ENCODE results near the gene PHC3. TPM values are rescaled to one million over a fixed set of nuclear protein-coding genes. Genes with fewer than 3 reads are reported as not detected.
"Not testable (repeated sequence)": the region's sequence is repeated elsewhere in the genome, so short reads cannot be mapped to it uniquely, and the experiment has no call there.

PHC3 gene
- polyA plus RNA-seq, 1 donor, result 26.6 TPM

DNA sequence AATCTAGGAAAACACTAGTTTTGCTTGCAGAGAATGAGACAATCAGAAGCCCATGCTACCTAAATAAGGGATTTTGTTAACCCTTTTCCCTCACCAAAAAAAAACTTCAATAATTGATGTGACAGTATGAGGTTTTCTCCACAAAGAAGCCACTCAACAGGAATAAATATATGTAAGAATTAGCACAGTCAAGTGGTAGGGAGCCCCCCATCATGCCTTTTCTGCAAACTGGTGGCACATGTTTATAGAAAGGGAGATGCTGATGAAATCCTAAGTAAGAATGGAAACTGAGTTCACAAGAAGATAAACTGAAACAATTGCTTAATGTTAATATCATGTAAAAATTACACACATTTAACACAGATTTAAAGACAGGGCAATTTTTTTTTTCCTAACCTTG, 51.0 kb downstream of the PHC3 start:
- no peak for DNase-seq
- no peak overlapping the region for H3K4me3 ChIP-seq (ENCODE audit: low read length)
- no peak overlapping the region for H3K27ac ChIP-seq (ENCODE audit: low read length)
- no peaks in the 10 kb centered on the region for H3K9me3 ChIP-seq (ENCODE audit: control insufficient read depth, low read depth, low read length)
- no peaks in the 10 kb centered on the region for H3K4me1 ChIP-seq (ENCODE audit: control insufficient read depth, insufficient read depth, low read length)
- H3K27me3 ChIP-seq (ENCODE audit: control insufficient read depth, insufficient read depth, low read length), result no peaks in the 10 kb centered on the region
- peaks cover 34% of the 10 kb centered on the region for H3K36me3 ChIP-seq (ENCODE audit: control insufficient read depth, insufficient read depth, low read length)

DNA sequence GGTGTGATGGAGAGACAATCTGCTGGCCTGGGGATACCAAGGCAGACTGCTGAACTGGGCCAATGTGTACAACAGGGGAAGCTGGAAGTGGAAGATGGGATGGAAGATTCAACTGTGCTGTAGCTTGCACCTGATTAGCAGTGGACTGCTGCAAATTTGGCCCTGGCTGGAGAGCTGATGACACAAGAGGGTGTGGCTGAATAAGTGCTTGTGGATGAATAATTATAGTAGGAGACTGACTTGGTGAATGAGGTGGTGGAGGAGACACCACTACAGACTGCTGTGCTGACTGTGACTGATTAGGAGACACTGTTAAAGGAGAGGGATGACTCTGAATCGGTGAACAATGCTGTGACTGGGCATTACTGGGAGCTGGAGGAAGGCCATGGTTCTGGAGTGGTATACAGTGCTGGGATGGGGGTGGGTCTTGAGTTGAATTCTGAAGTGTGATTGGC, 52.5 kb downstream of the PHC3 start:
- Histone ChIP-seq H3K36me3 (ENCODE audit: control insufficient read depth, insufficient read depth, low read length) (peaks cover 36% of the 10 kb centered on the region), H3K27me3 (ENCODE audit: control insufficient read depth, insufficient read depth, low read length) (no peaks in the 10 kb centered on the region), H3K27ac (ENCODE audit: low read length) (no peak overlapping the region), H3K4me3 (ENCODE audit: low read length) (no peak overlapping the region), H3K9me3 (ENCODE audit: control insufficient read depth, low read depth, low read length) (no peaks in the 10 kb centered on the region), H3K4me1 (ENCODE audit: control insufficient read depth, insufficient read depth, low read length) (no peaks in the 10 kb centered on the region)
- no peak for DNase-seq
- no CpG with 5 or more reads among the region's 1 CpG for WGBS (ENCODE audit: insufficient coverage, low lambda C conversion rate)

DNA sequence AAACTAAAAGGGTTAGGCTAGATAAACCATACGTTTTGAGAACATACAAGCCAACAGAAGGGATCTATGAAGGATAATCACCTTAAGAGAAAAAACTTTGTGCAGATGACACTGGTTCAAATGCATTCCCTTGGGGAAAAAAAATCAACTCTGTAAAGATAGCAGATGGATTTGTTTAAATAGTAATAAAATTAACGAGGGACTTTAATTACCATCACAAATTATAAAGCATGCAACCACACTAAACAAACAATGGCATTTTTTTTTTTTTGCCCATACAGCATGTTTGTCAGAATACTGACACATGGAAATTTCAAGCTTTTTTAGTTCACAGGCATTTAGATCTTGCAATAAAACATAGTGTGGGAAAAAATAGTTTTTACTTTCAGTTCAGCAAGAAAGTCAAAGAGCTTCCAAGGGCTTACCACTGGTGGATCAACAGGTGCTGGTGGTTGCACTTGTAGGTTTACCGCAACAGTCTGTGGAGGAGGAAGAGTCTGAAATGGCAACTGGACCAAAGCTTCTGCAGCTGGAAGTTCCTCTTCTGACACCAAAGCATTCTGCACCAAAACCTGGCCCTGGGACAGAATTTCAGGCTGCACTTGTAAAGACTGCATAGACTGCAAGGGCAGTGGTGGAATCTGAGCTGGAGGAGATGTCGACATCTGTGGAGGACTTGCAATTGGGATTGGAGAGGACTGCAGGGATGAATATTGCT, 53.1 kb downstream of the PHC3 start:
- WGBS (ENCODE audit: insufficient coverage, low lambda C conversion rate), result 70% methylated on average over 2 of the region's 4 CpGs

DNA sequence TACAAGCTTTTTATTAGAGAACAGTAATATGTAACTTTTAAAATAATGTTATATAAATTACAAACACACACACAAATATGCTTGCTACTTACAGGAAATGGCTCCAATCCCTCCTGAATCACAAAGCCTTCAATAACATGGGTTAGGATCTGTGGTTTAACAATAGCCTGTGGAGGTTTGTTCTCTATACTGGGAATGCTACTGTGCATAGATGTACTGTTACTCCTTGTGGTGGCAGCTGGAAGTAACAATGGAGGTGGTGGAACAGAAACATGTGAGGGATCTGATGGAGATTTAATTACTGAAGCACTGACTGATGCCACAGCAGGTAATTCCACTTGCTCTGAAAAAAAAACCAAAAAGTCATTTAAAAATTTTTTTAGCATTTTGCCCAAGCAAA, 64.4 kb downstream of the PHC3 start:
- peaks cover 62% of the 10 kb centered on the region for H3K36me3 ChIP-seq (ENCODE audit: control insufficient read depth, insufficient read depth, low read length)
- no peak overlapping the region for H3K4me3 ChIP-seq (ENCODE audit: low read length)
- no peaks in the 10 kb centered on the region for H3K27me3 ChIP-seq (ENCODE audit: control insufficient read depth, insufficient read depth, low read length)
- no peak overlapping the region for H3K27ac ChIP-seq (ENCODE audit: low read length)
- no peak for DNase-seq
- H3K9me3 ChIP-seq (ENCODE audit: control insufficient read depth, low read depth, low read length), result no peaks in the 10 kb centered on the region
- no peaks in the 10 kb centered on the region for H3K4me1 ChIP-seq (ENCODE audit: control insufficient read depth, insufficient read depth, low read length)

More for the DNA sequence above, 53.1 kb downstream of the PHC3 start:
- Histone ChIP-seq H3K27ac (ENCODE audit: low read length) (no peak overlapping the region), H3K27me3 (ENCODE audit: control insufficient read depth, insufficient read depth, low read length) (no peaks in the 10 kb centered on the region), H3K4me3 (ENCODE audit: low read length) (no peak overlapping the region), H3K4me1 (ENCODE audit: control insufficient read depth, insufficient read depth, low read length) (no peaks in the 10 kb centered on the region), H3K36me3 (ENCODE audit: control insufficient read depth, insufficient read depth, low read length) (peaks cover 30% of the 10 kb centered on the region), H3K9me3 (ENCODE audit: control insufficient read depth, low read depth, low read length) (no peaks in the 10 kb centered on the region)
- DNase-seq, result peak in 1 of 2 donors; percentile 14

DNA sequence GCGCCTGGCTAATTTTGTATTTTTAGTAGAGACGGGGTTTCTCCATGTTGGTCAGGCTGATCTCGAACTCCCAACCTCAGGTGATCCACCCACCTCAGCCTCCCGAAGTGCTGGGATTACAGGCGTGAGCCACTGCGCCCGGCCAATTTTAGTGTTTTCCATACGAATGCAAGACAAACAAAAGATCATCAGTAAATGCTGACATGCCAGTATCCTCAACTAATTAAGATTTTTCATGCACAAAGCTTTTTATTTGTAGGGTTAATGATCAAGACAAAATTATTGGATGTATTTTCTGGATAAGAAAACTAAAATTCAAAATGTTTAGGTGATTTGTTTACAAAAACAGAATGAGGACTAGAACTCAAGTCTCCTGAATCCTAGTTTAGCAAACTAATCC, 67.4 kb downstream of the PHC3 start:
- peaks cover 48% of the 10 kb centered on the region for H3K36me3 ChIP-seq (ENCODE audit: control insufficient read depth, insufficient read depth, low read length)
- not testable (repeated sequence) for H3K27me3 ChIP-seq (ENCODE audit: control insufficient read depth, insufficient read depth, low read length); H3K27ac ChIP-seq (ENCODE audit: low read length); H3K4me1 ChIP-seq (ENCODE audit: control insufficient read depth, insufficient read depth, low read length); H3K4me3 ChIP-seq (ENCODE audit: low read length); DNase-seq; H3K9me3 ChIP-seq (ENCODE audit: control insufficient read depth, low read depth, low read length)
- no CpG with 5 or more reads among the region's 8 CpGs for WGBS (ENCODE audit: insufficient coverage, low lambda C conversion rate)

DNA sequence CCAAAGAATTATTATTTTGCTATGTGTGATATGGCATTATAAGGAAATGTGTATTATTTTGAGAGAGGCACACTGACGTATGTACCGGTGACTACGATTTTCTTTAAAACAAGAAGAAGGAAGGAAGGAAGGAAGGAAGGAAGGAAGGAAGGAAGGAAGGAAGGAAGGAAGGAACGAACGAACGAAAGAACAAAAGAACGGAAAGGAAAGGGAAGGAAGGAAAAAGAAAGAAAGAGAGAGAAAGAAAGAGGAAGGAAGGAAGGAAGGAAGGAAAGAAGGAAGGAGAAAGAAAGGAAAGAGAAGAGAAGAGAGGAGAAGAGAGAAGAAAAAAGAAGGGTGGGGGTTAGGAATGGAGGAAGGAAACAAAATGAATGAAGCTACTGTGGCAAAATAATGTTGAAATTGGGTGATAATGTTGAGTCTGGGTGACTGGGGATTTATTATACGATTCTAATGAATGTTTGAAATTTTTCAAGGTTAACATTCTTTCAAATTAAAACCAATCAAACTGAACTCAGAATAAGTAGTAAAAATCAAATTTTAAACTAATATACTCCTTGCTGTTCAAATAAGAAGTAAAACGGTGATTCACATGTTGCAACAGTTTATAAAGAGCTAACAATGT, 70.3 kb downstream of the PHC3 start:
- no peaks in the 10 kb centered on the region for H3K9me3 ChIP-seq (ENCODE audit: control insufficient read depth, low read depth, low read length)
- H3K4me3 ChIP-seq (ENCODE audit: low read length), result no peak overlapping the region
- DNase-seq, result no peak
- H3K27ac ChIP-seq (ENCODE audit: low read length), result no peak overlapping the region
- H3K4me1 ChIP-seq (ENCODE audit: control insufficient read depth, insufficient read depth, low read length), result no peaks in the 10 kb centered on the region
- 99% methylated on average over 8 of the region's 9 CpGs for WGBS (ENCODE audit: insufficient coverage, low lambda C conversion rate)
- peaks cover 30% of the 10 kb centered on the region for H3K36me3 ChIP-seq (ENCODE audit: control insufficient read depth, insufficient read depth, low read length)
- no peaks in the 10 kb centered on the region for H3K27me3 ChIP-seq (ENCODE audit: control insufficient read depth, insufficient read depth, low read length)

DNA sequence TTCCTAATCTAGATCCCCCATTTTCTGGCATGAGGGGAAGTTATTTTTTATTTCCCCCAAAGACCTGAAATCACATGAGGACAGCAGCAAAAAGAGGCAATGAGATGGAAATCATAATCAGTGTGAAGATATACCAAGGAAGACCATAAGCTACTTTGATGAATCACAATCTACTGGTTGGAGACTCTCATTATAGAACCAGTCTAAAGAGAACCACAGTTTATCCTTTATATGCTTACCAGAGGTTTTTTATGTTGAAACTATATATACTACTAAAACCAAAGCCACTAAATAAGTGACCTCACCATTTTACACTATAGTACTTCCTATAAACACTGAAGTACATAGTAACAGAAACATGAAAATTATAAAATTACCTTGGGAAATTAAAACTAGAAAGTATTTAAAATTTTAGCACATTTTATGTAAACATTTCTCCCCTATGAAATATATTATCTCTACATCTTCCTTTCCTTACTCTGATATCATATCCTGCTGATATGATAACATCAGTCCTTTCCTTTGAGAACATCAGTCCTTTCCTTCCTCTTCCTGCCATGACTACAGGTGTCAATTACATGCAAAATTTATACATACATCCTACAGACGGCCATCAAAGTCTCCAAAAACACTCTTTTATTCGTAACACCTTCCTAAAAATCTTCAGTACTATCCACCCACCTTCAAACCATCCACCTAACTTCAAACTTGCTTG, 71.8 kb downstream of the PHC3 start:
- Histone ChIP-seq H3K4me3 (ENCODE audit: low read length) (no peak overlapping the region), H3K9me3 (ENCODE audit: control insufficient read depth, low read depth, low read length) (no peaks in the 10 kb centered on the region), H3K4me1 (ENCODE audit: control insufficient read depth, insufficient read depth, low read length) (no peaks in the 10 kb centered on the region), H3K27me3 (ENCODE audit: control insufficient read depth, insufficient read depth, low read length) (no peaks in the 10 kb centered on the region), H3K27ac (ENCODE audit: low read length) (no peak overlapping the region), H3K36me3 (ENCODE audit: control insufficient read depth, insufficient read depth, low read length) (peaks cover 23% of the 10 kb centered on the region)
- WGBS (ENCODE audit: insufficient coverage, low lambda C conversion rate), result no CpG with 5 or more reads among the region's 2 CpGs
- DNase-seq, result no peak

DNA sequence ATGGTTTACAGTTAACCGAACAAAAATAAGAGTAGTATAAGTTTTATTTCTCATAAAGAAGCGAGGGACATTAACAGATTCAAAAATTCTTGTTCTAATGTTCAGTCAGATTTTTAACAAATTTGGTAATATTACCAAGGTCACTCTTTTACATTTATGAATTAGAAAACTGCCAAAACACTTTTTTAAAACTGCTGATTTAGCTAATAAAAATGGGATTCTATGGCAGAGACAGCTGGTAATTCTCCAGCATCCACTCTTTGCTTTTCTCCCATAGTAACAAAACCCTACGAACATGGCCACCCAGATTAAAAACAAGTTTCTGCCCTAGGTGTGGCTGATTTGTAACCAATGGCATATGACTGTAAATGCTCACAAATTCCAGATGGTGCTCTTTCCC, 72.6 kb downstream of the PHC3 start:
- Histone ChIP-seq H3K27ac (ENCODE audit: low read length) (no peak overlapping the region), H3K27me3 (ENCODE audit: control insufficient read depth, insufficient read depth, low read length) (no peaks in the 10 kb centered on the region), H3K4me1 (ENCODE audit: control insufficient read depth, insufficient read depth, low read length) (no peaks in the 10 kb centered on the region), H3K36me3 (ENCODE audit: control insufficient read depth, insufficient read depth, low read length) (peaks cover 23% of the 10 kb centered on the region), H3K4me3 (ENCODE audit: low read length) (no peak overlapping the region), H3K9me3 (ENCODE audit: control insufficient read depth, low read depth, low read length) (no peaks in the 10 kb centered on the region)
- no peak for DNase-seq
- WGBS (ENCODE audit: insufficient coverage, low lambda C conversion rate), result 100% methylated on average over 2 of the region's 3 CpGs

DNA sequence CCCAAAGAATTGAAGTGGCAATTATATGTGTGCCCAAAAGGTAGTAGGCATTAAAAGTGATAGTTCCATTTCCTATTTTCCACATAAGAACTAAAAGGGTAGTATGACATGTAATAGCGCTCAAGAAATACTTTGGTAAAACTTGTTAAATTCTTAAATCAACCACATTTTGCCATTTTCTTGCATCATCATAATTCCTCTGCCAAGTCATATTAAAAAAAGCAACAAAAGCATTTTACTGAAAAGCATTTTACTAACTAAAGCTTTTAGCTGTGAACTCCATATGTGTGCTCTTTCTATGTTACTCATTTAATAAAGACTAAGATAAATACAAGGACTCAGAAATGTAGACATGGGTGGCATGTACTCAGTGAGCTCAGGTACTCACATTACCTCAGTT, 73.6 kb downstream of the PHC3 start:
- Histone ChIP-seq H3K36me3 (ENCODE audit: control insufficient read depth, insufficient read depth, low read length) (peaks cover 19% of the 10 kb centered on the region), H3K27me3 (ENCODE audit: control insufficient read depth, insufficient read depth, low read length) (no peaks in the 10 kb centered on the region), H3K4me3 (ENCODE audit: low read length) (no peak overlapping the region), H3K27ac (ENCODE audit: low read length) (no peak overlapping the region), H3K9me3 (ENCODE audit: control insufficient read depth, low read depth, low read length) (no peaks in the 10 kb centered on the region), H3K4me1 (ENCODE audit: control insufficient read depth, insufficient read depth, low read length) (no peaks in the 10 kb centered on the region)
- WGBS (ENCODE audit: insufficient coverage, low lambda C conversion rate), result 100% methylated on average over 1 of the region's 1 CpG
- no peak for DNase-seq

DNA sequence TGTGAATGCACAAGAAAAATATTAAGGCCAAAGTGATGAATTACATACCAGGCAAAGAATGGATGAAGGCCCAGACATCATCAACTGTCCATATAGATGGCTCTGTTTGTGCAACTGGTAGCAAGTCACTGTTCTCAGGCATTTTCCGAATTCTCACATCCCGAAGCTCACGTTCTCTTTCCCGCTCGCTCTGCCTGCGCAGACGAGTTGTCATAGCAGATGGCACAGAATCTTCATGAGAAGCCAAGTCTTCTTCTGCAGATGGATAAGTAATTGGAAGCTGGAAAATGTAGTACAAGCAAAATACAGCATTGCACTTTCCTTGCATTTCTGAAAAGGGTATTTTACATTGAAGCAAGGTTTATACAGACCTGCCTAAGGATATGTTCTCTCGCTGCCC, 79.1 kb downstream of the PHC3 start:
- no CpG with 5 or more reads among the region's 8 CpGs for WGBS (ENCODE audit: insufficient coverage, low lambda C conversion rate)
- Histone ChIP-seq H3K27ac (ENCODE audit: low read length) (no peak overlapping the region), H3K4me3 (ENCODE audit: low read length) (no peak overlapping the region), H3K4me1 (ENCODE audit: control insufficient read depth, insufficient read depth, low read length) (no peaks in the 10 kb centered on the region), H3K36me3 (ENCODE audit: control insufficient read depth, insufficient read depth, low read length) (peaks cover 35% of the 10 kb centered on the region), H3K9me3 (ENCODE audit: control insufficient read depth, low read depth, low read length) (no peaks in the 10 kb centered on the region), H3K27me3 (ENCODE audit: control insufficient read depth, insufficient read depth, low read length) (no peaks in the 10 kb centered on the region)
- no peak for DNase-seq

Measured in large intestine (tissue), 3 donors.